ENCODE results near the gene CASZ1.

CASZ1 gene

DNA sequence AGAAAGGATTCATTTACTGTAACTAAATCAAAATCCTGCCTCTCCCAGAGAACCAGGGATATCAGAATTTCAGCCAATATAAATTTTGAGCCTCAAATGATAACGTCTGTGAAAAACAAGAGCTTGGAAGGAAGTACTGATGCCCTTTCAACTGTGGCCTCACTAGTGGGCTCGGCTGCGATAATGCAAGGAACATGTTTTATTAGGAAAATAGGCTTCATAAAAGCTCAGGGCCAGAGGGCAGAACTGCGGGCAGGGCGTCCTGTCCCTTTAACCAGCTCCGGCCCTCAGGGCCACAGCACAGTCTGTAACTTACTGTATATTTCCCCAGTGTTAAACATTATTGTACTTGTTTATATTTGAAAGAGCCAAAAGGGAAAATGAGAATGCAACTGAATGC is 199.7 kb downstream of the CASZ1 start:
- Histone ChIP-seq H3K4ac (ENCODE audit: low read depth in 1 of 2, low read length in 2 of 2) (no peak overlapping the region), H3K18ac (ENCODE audit: low read depth in 1 of 2, low read length in 2 of 2) (no peak overlapping the region), H3K9me3 (ENCODE audit: control insufficient read depth, low read length) (no peaks in the 10 kb centered on the region), H2AK5ac (ENCODE audit: low read length, severe bottlenecking) (no peak overlapping the region), H3K27ac (ENCODE audit: low read length, poor library complexity, severe bottlenecking) (no peak overlapping the region), H4K91ac (ENCODE audit: low read length) (no peak overlapping the region), H2BK12ac (ENCODE audit: low read length in 2 of 2) (no peak overlapping the region), H2BK5ac (ENCODE audit: low read depth, low read length, poor library complexity, severe bottlenecking) (no peak overlapping the region), H3K14ac (ENCODE audit: low read length in 2 of 2) (no peak overlapping the region), H3K36me3 (ENCODE audit: control insufficient read depth in 1 of 2, insufficient read depth in 2 of 2, low read depth in 1 of 2, low read length in 2 of 2) (peaks cover 0 to 6% of the 10 kb centered on the region in 2 experiments), H3K4me2 (ENCODE audit: low read length, poor library complexity, severe bottlenecking) (no peak overlapping the region), H3K9ac (ENCODE audit: low read length) (no peak overlapping the region), H3K23ac (ENCODE audit: low read length in 2 of 2) (no peak overlapping the region), H2BK15ac (ENCODE audit: low read depth, poor library complexity, severe bottlenecking) (no peak overlapping the region), H3K4me1 (ENCODE audit: control insufficient read depth, insufficient read depth, low read depth, low read length) (peaks cover 19% of the 10 kb centered on the region), H2AFZ (ENCODE audit: low read depth, low read length) (no peak overlapping the region), H3K79me1 (replicated peaks; ENCODE audit: low read length, poor library complexity, severe bottlenecking) (peaks cover 22% of the 10 kb centered on the region), H3K4me3 (ENCODE audit: insufficient read depth in 1 of 2, low read depth in 1 of 2, low read length in 2 of 2) (no peak overlapping the region), H2BK120ac (ENCODE audit: low read depth, low read length) (no peak overlapping the region), H3K27me3 (ENCODE audit: control insufficient read depth in 1 of 2, insufficient read depth in 1 of 2, low read length in 2 of 2) (no peaks in the 10 kb centered on the region), H4K8ac (ENCODE audit: low read length) (no peak overlapping the region)
- 96% methylated on average over 5 of the region's 6 CpGs for WGBS
- DNase-seq, result no peak

DNA sequence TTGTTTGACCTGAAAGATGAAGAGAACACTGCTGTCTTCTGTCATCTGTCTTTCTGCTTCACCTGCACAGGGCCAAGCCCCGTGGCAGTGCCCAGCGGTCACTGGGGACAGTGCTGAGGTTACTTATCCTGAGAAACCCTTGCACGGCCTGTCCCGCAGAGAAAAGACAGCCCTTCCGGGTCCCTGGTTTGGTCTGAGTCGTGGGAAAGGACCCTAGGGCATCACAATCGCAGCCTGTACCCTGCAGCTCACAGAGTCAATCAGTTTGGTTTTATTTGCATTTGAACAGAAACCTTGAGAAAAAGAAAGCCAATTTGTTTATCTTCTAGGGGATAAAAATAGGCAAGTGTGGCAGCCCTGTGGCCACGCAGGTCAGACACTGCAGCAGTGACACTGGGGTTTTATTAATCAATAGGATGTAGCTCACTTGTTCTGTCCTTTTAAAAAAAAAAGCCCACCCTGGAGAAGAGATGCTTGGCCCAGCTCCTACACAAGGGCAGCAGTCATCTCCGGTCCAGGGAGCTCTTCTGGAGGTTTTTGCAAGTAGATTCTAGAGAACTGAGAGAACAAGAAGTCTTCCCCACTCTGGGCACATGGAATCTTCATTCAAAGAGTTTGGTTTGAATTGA is 201.7 kb downstream of the CASZ1 start:
- Histone ChIP-seq H2BK12ac (ENCODE audit: low read length in 2 of 2) (no peak overlapping the region), H2BK15ac (ENCODE audit: low read depth, poor library complexity, severe bottlenecking) (no peak overlapping the region), H3K79me1 (replicated peaks; ENCODE audit: low read length, poor library complexity, severe bottlenecking) (peaks cover 23% of the 10 kb centered on the region), H2BK120ac (ENCODE audit: low read depth, low read length) (no peak overlapping the region), H3K4me1 (ENCODE audit: control insufficient read depth, insufficient read depth, low read depth, low read length) (peaks cover 15% of the 10 kb centered on the region), H3K27me3 (ENCODE audit: control insufficient read depth in 1 of 2, insufficient read depth in 1 of 2, low read length in 2 of 2) (no peaks in the 10 kb centered on the region), H3K4me3 (ENCODE audit: insufficient read depth in 1 of 2, low read depth in 1 of 2, low read length in 2 of 2) (no peak overlapping the region), H3K9ac (ENCODE audit: low read length) (no peak overlapping the region), H3K36me3 (ENCODE audit: control insufficient read depth in 1 of 2, insufficient read depth in 2 of 2, low read depth in 1 of 2, low read length in 2 of 2) (no peaks in the 10 kb centered on the region), H3K9me3 (ENCODE audit: control insufficient read depth, low read length) (no peaks in the 10 kb centered on the region), H3K18ac (ENCODE audit: low read depth in 1 of 2, low read length in 2 of 2) (no peak overlapping the region), H3K4me2 (ENCODE audit: low read length, poor library complexity, severe bottlenecking) (no peak overlapping the region), H4K91ac (ENCODE audit: low read length) (no peak overlapping the region), H3K14ac (ENCODE audit: low read length in 2 of 2) (no peak overlapping the region), H2BK5ac (ENCODE audit: low read depth, low read length, poor library complexity, severe bottlenecking) (no peak overlapping the region), H2AK5ac (ENCODE audit: low read length, severe bottlenecking) (no peak overlapping the region), H3K23ac (ENCODE audit: low read length in 2 of 2) (no peak overlapping the region), H3K27ac (ENCODE audit: low read length, poor library complexity, severe bottlenecking) (no peak overlapping the region), H2AFZ (ENCODE audit: low read depth, low read length) (no peak overlapping the region), H3K4ac (ENCODE audit: low read depth in 1 of 2, low read length in 2 of 2) (no peak overlapping the region), H4K8ac (ENCODE audit: low read length) (no peak overlapping the region)
- 80% methylated on average over 9 of the region's 9 CpGs for WGBS
- no peak for DNase-seq

DNA sequence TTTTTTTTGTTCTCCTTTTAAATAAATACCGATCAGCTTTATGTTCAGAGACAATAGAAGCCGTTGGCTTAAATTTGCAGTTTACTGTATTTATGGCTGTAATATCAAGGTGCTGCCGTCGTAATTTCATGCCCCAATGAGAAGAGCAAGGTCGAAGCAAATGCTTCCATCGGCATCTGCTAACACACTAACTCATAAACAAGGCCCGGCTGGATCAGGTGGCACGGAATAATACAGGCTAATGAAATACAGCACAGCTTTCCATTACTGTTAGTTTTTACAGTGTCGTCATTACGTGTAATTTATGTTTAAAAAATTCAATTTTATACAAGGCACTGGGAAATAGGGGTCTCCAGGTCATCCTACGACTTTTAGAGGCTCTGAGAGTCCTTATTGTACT is 202.7 kb downstream of the CASZ1 start:
- Histone ChIP-seq H3K9ac (ENCODE audit: low read length) (no peak overlapping the region), H3K27ac (ENCODE audit: low read length, poor library complexity, severe bottlenecking) (no peak overlapping the region), H3K27me3 (ENCODE audit: control insufficient read depth in 1 of 2, insufficient read depth in 1 of 2, low read length in 2 of 2) (no peaks in the 10 kb centered on the region), H3K23ac (ENCODE audit: low read length in 2 of 2) (no peak overlapping the region), H4K8ac (ENCODE audit: low read length) (no peak overlapping the region), H3K18ac (ENCODE audit: low read depth in 1 of 2, low read length in 2 of 2) (no peak overlapping the region), H2BK12ac (ENCODE audit: low read length in 2 of 2) (no peak overlapping the region), H2BK5ac (ENCODE audit: low read depth, low read length, poor library complexity, severe bottlenecking) (no peak overlapping the region), H3K4me1 (ENCODE audit: control insufficient read depth, insufficient read depth, low read depth, low read length) (peaks cover 10% of the 10 kb centered on the region), H3K4me2 (ENCODE audit: low read length, poor library complexity, severe bottlenecking) (no peak overlapping the region), H3K4me3 (ENCODE audit: insufficient read depth in 1 of 2, low read depth in 1 of 2, low read length in 2 of 2) (no peak overlapping the region), H2AFZ (ENCODE audit: low read depth, low read length) (no peak overlapping the region), H3K4ac (ENCODE audit: low read depth in 1 of 2, low read length in 2 of 2) (no peak overlapping the region), H3K79me1 (replicated peaks; ENCODE audit: low read length, poor library complexity, severe bottlenecking) (peaks cover 25% of the 10 kb centered on the region), H3K14ac (ENCODE audit: low read length in 2 of 2) (no peak overlapping the region), H4K91ac (ENCODE audit: low read length) (no peak overlapping the region), H2BK120ac (ENCODE audit: low read depth, low read length) (no peak overlapping the region), H3K36me3 (ENCODE audit: control insufficient read depth in 1 of 2, insufficient read depth in 2 of 2, low read depth in 1 of 2, low read length in 2 of 2) (no peaks in the 10 kb centered on the region), H2AK5ac (ENCODE audit: low read length, severe bottlenecking) (no peak overlapping the region), H2BK15ac (ENCODE audit: low read depth, poor library complexity, severe bottlenecking) (no peak overlapping the region), H3K9me3 (ENCODE audit: control insufficient read depth, low read length) (no peaks in the 10 kb centered on the region)
- no peak for DNase-seq
- WGBS, result 94% methylated on average over 8 of the region's 11 CpGs

DNA sequence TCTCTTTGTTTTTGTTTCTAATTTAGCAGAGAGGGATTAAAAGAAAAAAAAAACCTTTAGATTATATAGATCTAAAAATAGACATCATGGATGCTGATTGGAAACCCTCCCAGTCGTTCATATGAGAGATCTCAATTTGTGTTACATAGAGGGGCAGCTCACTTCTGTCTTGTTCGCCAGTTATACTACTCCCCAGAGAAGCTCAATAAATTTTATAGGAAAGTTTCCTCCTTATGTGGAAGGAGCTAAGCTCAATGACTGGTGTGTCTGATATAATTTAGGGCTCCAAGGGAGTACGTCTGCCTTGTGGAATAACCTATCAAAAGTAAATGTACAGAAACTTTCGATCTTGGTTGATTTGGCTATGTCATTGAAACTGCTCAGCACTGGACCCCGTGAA is 204.1 kb downstream of the CASZ1 start:
- H3K27ac ChIP-seq (ENCODE audit: low read length, poor library complexity, severe bottlenecking), result no peak overlapping the region
- H3K4me2 ChIP-seq (ENCODE audit: low read length, poor library complexity, severe bottlenecking), result no peak overlapping the region
- H2BK120ac ChIP-seq (ENCODE audit: low read depth, low read length), result no peak overlapping the region
- no peaks in the 10 kb centered on the region for H3K27me3 ChIP-seq (ENCODE audit: control insufficient read depth in 1 of 2, insufficient read depth in 1 of 2, low read length in 2 of 2)
- no peak overlapping the region for H2AK5ac ChIP-seq (ENCODE audit: low read length, severe bottlenecking)
- H3K4me1 ChIP-seq (ENCODE audit: control insufficient read depth, insufficient read depth, low read depth, low read length), result peaks cover under 1% of the 10 kb centered on the region
- no peak overlapping the region for H3K9ac ChIP-seq (ENCODE audit: low read length)
- no peak overlapping the region for H3K4me3 ChIP-seq (ENCODE audit: insufficient read depth in 1 of 2, low read depth in 1 of 2, low read length in 2 of 2)
- no peak overlapping the region for H4K91ac ChIP-seq (ENCODE audit: low read length)
- 83% methylated on average over 4 of the region's 5 CpGs for WGBS
- no peak overlapping the region for H2BK5ac ChIP-seq (ENCODE audit: low read depth, low read length, poor library complexity, severe bottlenecking)
- H3K79me1 ChIP-seq (replicated peaks; ENCODE audit: low read length, poor library complexity, severe bottlenecking), result peaks cover 25% of the 10 kb centered on the region
- H3K36me3 ChIP-seq (ENCODE audit: control insufficient read depth in 1 of 2, insufficient read depth in 2 of 2, low read depth in 1 of 2, low read length in 2 of 2), result no peaks in the 10 kb centered on the region
- no peak overlapping the region for H3K14ac ChIP-seq (ENCODE audit: low read length in 2 of 2)
- no peak overlapping the region for H3K18ac ChIP-seq (ENCODE audit: low read depth in 1 of 2, low read length in 2 of 2)
- no peak overlapping the region for H3K4ac ChIP-seq (ENCODE audit: low read depth in 1 of 2, low read length in 2 of 2)
- H3K9me3 ChIP-seq (ENCODE audit: control insufficient read depth, low read length), result no peaks in the 10 kb centered on the region
- DNase-seq, result no peak
- H2BK15ac ChIP-seq (ENCODE audit: low read depth, poor library complexity, severe bottlenecking), result no peak overlapping the region
- H2BK12ac ChIP-seq (ENCODE audit: low read length in 2 of 2), result no peak overlapping the region
- no peak overlapping the region for H3K23ac ChIP-seq (ENCODE audit: low read length in 2 of 2)
- no peak overlapping the region for H4K8ac ChIP-seq (ENCODE audit: low read length)
- H2AFZ ChIP-seq (ENCODE audit: low read depth, low read length), result no peak overlapping the region

Data from mesenchymal stem cell (in vitro differentiated cells and primary cell).